HG02763 (cell line): ENCODE results near the gene MINDY4.
A peak's percentile ranks its signal among the peaks of the same experiment; 100 is the strongest.

ENCODE experiments used
- ATAC-seq: cut with Tn5 transposase; IDR thresholded peaks from one replicate; pipeline ENCODE4 v1.9.1; 2021; ENCODE audit warnings: mild to moderate bottlenecking, moderate library complexity; ENCODE audit not compliant: unreplicated experiment

Gene MINDY4

DNA sequence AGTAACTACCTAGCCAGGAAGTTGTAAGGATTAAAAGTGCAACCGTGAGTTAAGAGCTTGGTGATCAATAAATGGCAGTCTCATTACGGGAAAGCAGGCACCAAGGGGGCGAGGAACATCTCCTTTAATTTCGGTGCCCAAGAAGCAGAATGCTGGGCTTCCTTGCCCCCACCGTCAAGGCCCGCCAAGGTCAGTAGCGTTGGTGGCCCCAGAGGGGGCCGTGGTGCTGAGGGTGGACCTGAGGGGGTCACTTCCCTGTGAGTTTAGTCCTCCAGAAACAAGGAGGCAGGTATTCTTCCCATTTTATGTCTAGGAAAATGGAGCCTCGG, 408 bp upstream of the MINDY4 start:
- no peak for ATAC-seq

DNA sequence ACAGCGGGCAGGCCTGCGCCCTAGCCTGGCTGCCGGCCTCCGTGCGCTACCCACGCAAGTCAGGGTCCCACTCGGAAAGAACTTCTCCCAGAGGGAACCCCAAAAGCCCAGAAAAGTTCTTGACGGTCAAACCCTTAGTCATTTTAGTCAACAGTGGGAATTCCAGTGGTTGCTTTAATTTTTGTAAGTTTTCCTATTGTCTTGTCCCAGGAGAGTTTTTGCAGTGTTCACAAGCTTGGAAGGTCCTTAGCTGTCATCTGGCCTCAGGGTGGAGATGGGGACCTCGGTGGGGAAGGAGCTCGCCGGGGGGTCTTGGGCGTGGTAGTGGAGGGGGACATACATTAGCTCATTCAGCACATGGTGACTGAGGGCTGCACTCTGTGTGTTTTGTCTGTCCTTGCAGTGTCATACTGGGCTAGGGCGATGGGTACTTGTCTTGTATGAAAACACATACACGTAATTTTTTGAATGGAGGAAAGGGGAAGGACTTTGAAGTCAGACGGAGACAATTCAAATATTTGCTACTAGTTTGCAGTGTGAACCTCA, 736 bp downstream of the MINDY4 start:
- ATAC-seq, result peak; percentile 21

DNA sequence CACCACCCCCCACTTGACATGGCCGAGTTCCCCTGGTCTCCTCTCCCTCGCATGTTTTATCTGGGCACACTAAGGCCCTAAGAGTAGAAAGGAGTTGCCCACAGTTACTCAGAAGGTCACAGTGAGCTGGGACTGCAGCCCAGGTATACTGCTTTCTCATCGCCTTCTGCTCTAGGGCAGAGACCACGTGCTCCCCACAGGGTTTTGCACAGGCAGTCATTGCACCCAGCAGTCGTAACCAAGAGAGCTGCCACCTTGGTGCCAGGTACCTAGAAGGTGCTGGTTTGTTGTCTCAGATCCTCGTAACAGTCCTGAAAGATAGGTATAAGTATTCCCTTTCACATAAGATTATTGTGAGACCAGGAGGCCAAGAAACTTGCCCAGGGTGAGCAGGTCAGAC, 1.8 kb downstream of the MINDY4 start:
- no peak for ATAC-seq

DNA sequence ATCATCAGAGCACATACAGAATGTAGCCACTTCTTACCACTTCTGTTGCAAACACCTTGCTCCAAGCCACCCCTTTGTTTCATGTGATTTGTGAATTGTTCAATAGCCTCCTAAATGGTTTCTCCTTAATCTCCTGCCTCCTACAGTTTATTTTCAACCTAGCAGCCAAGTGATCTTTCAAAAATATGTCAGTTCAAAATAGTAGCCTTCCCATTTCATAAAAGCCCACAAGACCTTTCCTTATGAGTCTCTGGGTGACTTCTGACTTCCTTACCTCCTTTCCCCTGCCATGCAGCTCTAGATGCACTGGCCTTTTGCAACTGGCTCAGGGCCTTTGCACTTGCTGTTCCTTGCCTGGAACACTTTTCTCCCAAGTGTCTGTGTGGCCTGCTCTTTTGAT, 4.8 kb downstream of the MINDY4 start:
- ATAC-seq, result no peak

DNA sequence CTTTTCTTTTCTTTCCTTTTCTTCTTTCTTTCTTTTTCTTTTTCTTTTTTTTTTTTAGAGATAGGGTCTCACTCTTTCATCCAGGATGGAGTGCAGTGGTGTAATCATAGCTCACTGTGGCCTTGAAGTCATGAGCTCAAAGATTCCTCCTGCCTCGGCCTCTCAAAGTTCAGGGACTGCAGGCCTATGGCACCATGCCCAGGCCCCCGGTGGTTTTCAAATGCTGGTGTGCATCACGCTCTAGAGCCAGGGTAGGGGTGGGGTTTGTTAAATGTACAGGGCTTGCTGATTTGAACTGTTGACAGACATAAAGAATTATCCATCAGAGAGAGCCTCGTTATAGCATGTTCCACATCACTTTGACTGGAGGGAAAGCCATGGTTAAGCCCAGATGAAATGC, 5.8 kb downstream of the MINDY4 start:
- no peak for ATAC-seq

DNA sequence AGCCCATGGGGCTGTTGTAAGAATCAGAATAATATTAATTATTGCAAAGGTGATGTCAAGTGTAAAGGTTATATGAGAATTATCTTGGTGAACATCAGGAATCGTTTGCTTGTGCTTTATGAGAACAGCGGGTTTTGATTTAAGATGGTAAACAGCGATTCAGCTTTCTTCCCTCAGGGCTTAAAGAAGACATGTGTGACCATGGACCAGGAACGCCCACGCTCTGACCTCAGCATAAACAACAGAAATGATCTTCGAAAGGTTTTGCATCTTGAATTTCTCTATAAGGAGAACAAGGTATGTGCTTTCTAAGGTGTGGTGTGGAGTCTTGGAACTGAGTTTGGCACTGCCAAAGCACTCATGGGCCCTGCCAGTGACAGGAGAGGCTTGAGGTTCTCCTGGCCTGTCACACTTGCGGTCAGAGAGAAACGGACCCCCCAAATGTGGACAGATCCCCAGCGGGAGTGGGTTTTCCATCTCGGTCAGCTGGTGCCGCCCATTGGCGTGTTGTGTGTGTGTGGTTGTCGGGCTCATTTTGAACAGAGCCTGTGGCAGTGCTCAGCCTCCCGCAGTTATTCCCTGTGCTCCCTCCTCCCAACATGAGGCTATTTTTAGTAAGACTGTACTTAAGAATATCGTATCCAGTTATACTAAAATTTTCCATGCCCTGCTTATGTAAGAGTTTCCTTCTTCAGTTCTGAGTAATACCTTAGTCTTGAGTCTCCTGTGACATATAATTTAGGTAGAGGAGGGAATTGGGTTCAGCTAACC, 7.2 kb downstream of the MINDY4 start:
- ATAC-seq, result no peak

DNA sequence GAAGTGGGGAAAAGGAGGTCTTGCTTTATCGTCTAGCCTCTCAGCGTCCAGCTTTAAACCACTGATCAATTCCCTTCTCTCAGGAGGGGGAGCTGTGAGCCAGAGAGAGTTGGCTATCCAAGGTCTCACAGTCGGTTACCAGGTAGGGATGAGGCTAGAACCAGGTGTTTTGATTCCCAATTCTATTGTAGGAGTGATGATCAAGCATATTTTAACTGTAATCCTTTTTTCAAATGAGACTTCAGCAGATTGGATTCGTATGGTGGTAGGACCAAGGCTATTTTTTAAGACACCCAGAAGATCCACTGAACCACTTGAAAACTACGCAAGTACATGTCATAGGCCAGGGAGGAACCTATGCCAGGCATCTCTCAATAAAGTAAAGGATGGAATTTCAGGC, 8.4 kb downstream of the MINDY4 start:
- no peak for ATAC-seq

DNA sequence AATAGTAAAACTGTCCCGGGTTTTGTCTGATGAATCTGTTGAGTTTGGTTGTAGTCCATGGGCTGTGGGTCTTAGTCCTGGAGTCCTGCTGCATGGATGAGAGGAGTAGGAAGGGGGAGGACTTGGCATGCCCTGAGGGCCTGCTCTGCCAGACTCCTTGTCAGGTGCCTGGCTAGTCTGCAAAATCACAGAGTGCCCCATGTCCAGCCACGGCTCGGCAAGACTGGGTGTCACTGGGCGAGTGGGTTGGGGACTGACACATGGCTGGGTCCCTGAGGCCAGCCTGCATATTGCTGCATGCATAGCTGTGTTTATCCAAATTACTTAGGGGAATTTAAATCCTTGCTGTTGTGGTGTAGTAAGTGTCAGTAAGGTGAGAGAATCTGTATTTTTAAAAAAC, 9.7 kb downstream of the MINDY4 start:
- no peak for ATAC-seq

DNA sequence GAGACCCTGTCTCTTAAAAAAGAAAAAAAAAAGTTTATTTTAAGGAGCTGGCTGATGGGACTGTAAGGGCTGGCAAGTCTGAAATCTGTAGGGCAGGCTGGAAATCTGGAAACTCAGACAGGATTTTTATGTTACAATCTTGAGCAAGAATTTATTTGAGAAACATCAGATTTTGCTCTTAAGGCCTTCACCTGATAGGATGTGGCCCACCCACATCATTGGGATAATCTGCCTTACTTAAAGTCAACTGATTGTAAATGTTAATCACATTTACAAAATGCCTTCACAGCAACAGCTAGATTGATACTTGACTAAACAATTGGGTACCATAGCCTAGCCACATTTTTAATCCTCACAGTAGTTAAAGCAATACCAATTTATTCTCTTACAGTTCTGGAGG, 11.5 kb downstream of the MINDY4 start:
- no peak for ATAC-seq

DNA sequence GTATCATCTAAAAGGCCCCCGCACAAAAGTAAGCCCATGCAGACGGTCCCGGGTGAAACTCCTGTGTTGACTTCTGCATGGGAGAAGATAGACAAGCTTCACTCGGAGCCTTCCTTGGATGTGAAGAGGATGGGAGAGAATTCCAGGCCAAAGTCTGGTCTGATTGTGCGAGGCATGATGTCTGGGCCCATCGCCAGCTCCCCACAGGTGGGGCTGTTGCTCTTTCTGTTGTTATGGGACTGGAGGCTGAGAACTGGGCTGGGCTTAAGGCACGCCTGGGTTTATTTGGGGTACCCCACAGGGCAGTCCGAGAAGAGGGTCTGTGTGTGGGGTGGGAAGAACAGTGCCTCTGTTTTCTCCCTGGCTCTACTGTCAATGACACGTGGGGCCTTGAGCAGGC, 14.6 kb downstream of the MINDY4 start:
- ATAC-seq, result no peak

DNA sequence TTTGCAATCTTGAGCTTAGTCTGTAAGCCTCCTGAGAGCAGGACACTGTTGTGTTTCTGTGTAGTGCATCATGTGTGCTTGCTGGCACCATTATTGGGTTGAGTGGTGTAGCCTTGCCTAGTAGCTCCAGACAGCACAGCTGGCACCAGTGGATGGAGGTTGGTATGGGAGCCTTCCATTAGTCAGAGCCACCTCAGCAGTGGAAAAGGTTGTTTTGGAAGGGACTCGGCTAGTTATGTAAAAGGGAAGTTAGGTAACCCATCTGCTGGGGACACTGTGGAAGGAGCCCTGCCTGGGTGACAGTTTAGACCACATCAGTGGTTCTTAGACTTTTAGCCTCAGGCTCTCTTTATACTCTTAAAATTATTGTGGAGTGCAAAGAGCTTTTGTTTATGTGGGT, 16.3 kb downstream of the MINDY4 start:
- no peak for ATAC-seq

DNA sequence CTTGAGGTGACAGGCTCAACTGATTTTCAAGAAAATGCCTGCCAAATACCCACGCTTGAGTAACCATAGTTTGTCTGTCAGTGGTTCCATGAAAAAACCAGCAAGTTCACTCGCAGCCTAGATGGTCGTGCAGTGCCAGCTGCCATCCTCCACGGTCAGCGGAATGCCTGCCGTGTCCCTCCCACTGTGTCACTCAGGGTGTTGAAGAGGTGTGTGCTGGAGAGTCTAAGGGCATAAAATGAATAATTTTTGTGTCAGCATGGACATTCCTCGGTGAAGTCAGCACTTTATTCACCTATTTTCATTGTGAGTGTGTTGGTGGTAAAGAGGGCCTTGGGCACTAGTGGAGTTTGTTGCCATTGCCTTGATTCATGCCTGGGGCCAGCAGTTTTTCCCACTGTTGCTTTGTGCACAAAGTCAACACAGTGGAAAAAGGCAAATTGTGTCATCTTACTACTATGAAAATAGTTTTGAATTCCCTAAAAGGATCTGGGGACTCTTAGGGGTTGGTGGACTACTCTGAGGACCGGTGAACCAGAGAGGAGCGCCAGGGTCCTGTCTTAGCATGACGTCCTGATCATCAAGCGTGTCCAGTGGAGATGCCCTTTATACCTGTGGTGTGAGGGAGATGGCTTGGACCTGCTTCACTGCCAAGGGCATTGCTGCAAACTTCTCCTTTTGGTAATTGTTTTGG, 17.6 kb downstream of the MINDY4 start:
- ATAC-seq, result no peak

DNA sequence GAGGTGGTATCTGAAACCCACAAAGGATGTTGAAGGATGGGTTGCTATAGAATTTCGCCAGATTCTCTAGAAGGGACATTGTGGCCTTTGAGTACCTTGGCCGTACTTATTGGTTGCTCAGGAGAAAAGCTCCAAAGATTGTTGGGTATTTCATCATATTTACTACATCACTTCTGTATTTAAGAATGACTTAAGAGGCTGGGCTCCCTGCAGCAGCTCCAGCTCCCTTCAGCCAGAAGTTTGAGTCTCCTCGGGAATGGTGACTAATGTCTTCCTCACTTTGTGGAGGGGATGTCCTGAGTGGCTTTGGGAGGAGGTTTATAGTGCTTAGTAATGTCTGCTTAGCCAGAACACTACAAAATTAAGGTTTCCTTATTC, 18.1 kb downstream of the MINDY4 start:
- no peak for ATAC-seq

DNA sequence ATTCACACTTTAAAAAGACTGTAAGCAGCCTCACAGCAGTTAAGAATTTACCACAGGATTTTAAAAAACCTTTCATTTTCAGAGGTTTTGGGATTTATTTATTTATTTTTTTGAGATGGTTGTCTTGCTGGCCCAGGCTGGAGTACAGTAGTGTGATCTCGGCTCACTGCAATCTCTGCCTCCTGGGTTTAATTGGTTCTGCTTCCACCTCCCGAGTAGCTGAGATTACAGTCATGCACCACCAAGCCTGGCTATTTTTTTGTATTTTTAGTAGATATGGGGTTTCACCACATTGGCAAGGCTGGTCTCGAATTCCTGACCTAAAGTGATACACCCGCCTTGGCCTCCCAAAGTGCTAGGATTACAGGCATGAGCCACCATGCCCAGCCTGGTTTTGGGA, 19.1 kb downstream of the MINDY4 start:
- ATAC-seq, result no peak

DNA sequence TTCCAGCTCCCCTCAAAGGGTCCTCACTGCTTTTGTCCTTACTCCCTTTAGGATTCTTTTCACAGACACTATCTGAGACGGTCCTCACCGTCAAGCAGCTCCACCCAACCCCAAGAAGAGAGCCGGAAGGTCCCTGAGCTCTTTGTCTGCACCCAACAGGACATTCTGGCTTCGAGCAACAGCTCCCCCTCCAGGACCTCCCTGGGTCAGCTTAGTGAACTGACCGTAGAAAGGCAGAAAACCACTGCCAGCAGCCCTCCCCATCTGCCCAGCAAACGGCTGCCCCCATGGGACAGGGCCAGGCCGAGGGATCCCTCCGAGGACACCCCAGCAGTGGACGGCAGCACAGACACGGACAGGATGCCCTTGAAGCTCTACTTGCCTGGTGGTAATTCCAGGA, 19.9 kb downstream of the MINDY4 start:
- no peak for ATAC-seq

DNA sequence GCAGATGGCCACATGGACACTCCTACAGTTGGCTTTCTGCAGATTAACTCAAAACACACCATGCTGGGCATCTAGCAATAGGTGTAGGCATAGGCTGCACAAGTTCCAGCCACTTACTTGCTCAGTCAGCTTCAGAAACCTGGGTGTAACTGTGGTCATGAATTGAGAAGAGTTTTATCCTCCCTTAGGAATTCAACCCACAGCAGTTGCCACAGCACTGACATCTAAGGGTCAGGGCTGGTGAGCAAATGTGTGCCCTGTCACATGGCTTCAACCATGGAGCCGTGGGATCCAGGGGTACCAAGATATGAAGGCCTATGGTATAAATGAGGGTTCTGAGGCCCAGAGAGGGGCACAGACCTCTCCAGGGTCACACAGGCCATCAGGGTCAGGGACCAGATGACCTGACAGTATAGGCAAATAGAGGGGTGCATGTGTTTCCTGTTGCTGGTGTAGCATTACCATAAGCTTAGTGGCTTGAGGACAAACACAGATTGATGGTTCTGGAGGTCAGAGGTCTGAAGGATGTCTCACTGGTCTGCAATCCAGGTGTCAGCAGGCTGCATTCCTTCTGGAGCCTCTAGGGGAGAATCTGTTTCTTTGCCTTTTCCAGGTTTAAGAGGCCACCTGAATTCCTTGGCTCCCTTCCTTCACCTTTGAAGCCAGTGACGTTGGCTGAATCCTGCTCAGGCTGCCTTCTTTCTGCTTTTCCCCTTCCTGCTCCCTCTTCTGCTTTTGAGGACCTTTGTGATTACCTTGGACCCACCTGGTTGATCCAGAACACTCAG, 24.1 kb downstream of the MINDY4 start:
- ATAC-seq, result no peak

DNA sequence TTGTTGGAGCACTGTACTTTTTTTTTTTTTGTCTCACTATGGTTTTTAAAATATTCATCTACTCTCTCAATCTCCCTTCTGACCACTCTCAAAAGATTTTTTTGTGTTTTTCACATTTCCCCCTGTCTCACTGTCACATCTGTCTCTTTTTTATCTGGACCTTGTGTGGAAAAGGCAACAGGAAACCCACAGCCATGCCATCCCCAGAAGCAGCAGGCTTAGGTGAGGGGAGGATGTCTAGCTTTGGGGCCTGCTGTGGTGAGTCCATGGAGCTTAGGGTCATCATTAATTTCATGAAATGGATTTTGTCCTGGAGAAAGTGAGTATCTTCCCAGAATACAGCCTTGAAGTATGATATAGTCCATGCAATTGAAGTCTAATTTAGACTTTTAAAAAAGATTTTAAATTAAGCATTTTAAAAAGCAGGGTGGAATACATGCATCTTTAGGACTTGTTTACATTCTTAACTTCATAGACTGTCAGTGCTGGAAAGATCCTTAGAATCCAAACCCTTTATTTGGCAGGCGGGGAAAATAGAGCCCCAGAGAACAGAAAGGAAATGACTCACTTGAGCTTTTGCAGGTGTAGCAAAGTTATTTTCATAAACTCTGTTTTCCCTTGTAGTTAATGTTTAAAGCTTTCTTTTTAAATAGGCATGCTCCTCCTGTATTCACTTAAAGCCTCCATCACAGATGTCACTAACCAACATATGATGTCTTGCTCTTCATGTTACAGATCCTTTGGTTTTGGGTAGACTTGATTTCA, 25.1 kb downstream of the MINDY4 start:
- ATAC-seq, result no peak

DNA sequence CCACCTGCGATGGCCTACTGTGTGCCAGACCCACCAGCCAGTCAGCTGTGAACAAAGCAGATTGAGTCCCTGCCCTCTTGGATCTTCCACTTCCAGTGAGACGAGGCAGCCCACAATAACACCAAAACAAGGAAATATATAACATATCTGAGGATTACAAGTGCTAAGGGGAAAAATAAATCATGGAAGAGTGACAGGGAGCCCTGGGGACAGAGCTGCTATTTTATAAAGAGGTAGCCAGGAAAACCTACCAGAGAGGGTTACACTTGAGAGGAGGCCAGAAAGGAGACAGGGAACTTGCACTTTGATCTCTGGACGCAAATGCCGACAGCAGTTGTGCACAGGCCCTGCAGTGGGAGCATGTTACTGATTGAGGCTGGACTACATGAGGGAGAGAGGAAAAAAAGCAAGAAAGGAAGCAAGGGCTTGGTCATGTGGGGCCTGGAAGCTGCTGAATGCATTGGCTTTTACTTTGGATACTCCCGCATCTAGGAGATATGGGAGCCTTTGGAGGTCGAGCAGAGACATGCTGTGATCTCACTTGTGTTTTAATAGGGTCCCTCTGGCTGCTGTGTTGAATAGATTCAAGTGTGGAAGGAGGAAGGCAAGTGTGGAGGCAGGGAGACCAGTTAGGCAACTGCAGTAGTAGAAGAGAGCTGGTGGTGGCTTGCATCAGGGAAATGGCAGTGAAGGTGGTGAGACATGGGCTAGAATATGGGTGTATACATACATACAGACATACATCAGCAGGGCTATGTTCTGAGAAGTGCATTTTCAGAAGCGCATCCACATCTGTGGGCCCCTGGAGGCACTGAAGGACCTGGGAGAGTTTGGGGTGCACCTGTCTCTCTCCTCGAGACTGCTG, 26.2 kb downstream of the MINDY4 start:
- ATAC-seq, result no peak

DNA sequence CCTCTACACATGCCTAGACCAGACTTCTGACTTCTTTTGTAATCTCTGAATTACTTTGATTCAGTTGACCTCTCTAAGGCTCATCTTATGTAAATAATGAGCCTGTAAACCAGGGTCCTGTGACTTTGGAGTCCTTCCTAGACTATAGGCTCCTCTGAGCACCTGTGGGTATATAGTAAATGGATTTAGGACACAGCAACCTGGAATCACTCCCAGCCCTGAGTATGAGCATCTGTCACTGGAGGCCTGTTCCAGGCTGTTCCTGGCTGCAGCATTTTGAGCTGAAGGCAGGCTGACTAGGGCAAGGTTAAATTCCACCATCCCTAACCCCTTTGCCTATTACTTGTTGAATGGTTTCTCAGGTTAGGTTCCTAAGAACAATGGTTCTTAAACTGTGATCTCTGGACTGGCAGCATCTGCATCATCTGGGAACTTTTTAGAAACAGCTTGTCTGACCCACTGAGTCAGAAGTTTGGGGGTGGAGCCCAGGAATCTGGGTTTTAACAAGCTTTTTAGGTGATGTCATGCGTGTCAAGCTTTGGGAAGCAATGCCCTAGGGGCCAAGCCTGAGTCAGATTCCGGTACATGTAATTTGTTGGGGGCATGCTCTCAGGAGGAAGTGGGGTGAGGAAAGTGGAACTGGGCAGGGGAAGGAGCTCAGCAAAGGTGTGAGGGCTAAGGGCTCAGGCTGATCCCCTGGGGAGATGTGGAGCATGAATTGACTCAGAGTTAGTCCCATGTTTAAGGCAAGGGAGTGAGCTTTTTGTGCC, 28.2 kb downstream of the MINDY4 start:
- peak; percentile 59 for ATAC-seq
